Coronary artery (tissue), 2 donors: Measurements from ENCODE around the gene TMEM205.

ENCODE experiments used
- DNase-seq: peaks from one replicate; pipeline ENCODE4 v3.0.0-alpha.2; 2017; ENCODE audit warnings: low spot score
- H3K27ac ChIP-seq, 2 donors: fragments of 200-600 bp; sonication (generic); one replicate each; pipeline ENCODE4 v1.5.1; 2016 to 2019
- H3K4me3 ChIP-seq: fragments of 200-600 bp; sonication (generic); 2 replicates; pipeline ENCODE4 v1.5.1; 2016; ENCODE audit warnings: mild to moderate bottlenecking, moderate library complexity
- CTCF ChIP-seq: fragments of 200-600 bp; sonication (generic); IDR thresholded peaks from one replicate; pipeline ENCODE4 v1.5.1; 2019; ENCODE audit warnings: antibody characterized with exemption

Gene TMEM205

GRCh38 chr19:11306337-11306736 is 39.7 kb downstream of the TMEM205 start:
- Histone ChIP-seq H3K27ac (no peak overlapping the region), H3K4me3 (no peak overlapping the region)
- TF ChIP-seq CTCF = no peak
- DNase-seq = no peak

GRCh38 chr19:11304936-11305335 is 41.1 kb downstream of the TMEM205 start:
- DNase-seq = no peak
- Histone ChIP-seq H3K27ac (no peak overlapping the region), H3K4me3 (no peak overlapping the region)
- TF ChIP-seq CTCF = no peak

- TF ChIP-seq CTCF = no peak
- no peak for DNase-seq
- Histone ChIP-seq H3K4me3 (no peak overlapping the region), H3K27ac (no peak overlapping the region)
Measured at GRCh38 chr19:11300811-11301120, 45.3 kb downstream of the TMEM205 start.

GRCh38 chr19:11299946-11300810 is 45.9 kb downstream of the TMEM205 start:
- Histone ChIP-seq H3K27ac (no peak overlapping the region), H3K4me3 (no peak overlapping the region)
- TF ChIP-seq CTCF = no peak
- DNase-seq = no peak

- DNase-seq = no peak
- H3K27ac ChIP-seq = peak overlapping the region; percentile 19 to 48
- no peak overlapping the region for H3K4me3 ChIP-seq
- TF ChIP-seq CTCF = no peak
Measured at GRCh38 chr19:11296264-11296663, 49.8 kb downstream of the TMEM205 start.

- no peak for DNase-seq
Measured at GRCh38 chr19:11295665-11296245, 50.3 kb downstream of the TMEM205 start, which contains the start of gene TSPAN16. TSPAN16 (plus strand) TSS chr19:11296160; CDS start chr19:11296298, 138 bp downstream.

More at GRCh38 chr19:11295665-11296245, 50.3 kb downstream of the TMEM205 start, which contains the start of gene TSPAN16:
- no peak for TF ChIP-seq CTCF
- peak within 1 kb of the TSS; percentile 19 to 48 for H3K27ac ChIP-seq
- H3K4me3 ChIP-seq = no peak within 1 kb of the TSS
